GM12891 (cell line): ENCODE measurements around the gene PBXIP1.

Source experiments
- POLR2A ChIP-seq: IDR thresholded peaks from 2 replicates; pipeline ENCODE4 v1.6.1; 2011; ENCODE audit warnings: low read depth, low read length, control low read depth
- SPI1 ChIP-seq: IDR thresholded peaks from 2 replicates; pipeline ENCODE4 v1.6.1; 2011; ENCODE audit warnings: low read depth, low read length, control low read depth
- TAF1 ChIP-seq: IDR thresholded peaks from 2 replicates; pipeline ENCODE4 v1.6.1; 2011; ENCODE audit warnings: low read depth, low read length, control low read depth

GRCh38 chr1:155003227-155003765 is 47.4 kb upstream of the PBXIP1 start:
- TF ChIP-seq POLR2A (no peak), TAF1 (no peak), SPI1 (no peak)
